Measurements from ENCODE around the gene ANXA4. TPM values are rescaled to one million over a fixed set of nuclear protein-coding genes. Genes with fewer than 3 reads are reported as not detected.
A peak's percentile ranks its signal among the peaks of the same experiment; 100 is the strongest.

Gene ANXA4
- total and polyA plus RNA-seq, 2 of the 13 experiments (the other 11 are each of a cell fraction or from before 2014, with no cell fraction given) = 155 to 168 TPM

- TF ChIP-seq PRDM4 (CRISPR knock-in tag; IDR thresholded peaks at IDR 0.05; ENCODE audit: borderline replicate concordance) (no peak), ZBTB4 (CRISPR knock-in tag; IDR thresholded peaks at IDR 0.05; ENCODE audit: borderline replicate concordance) (peak; percentile 82; the same call in 1 of the 2 replicates), SAFB2 (CRISPR knock-in tag; IDR thresholded peaks at IDR 0.05; ENCODE audit: borderline replicate concordance, low read depth) (peak; percentile 99), ZNF414 (CRISPR knock-in tag; IDR thresholded peaks at IDR 0.05) (peak; percentile 92), HMGXB4 (CRISPR knock-in tag; IDR thresholded peaks at IDR 0.05; ENCODE audit: borderline replicate concordance in 1 of 2, low read depth in 1 of 2) (peak; percentile 97 to 98), RNF219 (CRISPR knock-in tag; IDR thresholded peaks at IDR 0.05) (no peak; the same call in 1 of the 2 replicates), ZNF260 (CRISPR knock-in tag; IDR thresholded peaks at IDR 0.05; ENCODE audit: borderline replicate concordance, low read depth) (no peak), ZFP37 (CRISPR knock-in tag; IDR thresholded peaks at IDR 0.05; ENCODE audit: borderline replicate concordance) (peak; percentile 92), ZNF709 (CRISPR knock-in tag; IDR thresholded peaks at IDR 0.05) (peak; percentile 94), ZNF350 (CRISPR knock-in tag; IDR thresholded peaks at IDR 0.05; ENCODE audit: borderline replicate concordance, low read depth) (peak; percentile 90; the same call in 1 of the 2 replicates), CEBPB (IDR thresholded peaks at IDR 0.05; ENCODE audit: borderline replicate concordance, low read depth, low read length) (peak; percentile 100), SRF (IDR thresholded peaks at IDR 0.05; ENCODE audit: low read depth, low read length) (no peak), ELF4 (CRISPR knock-in tag; IDR thresholded peaks at IDR 0.05; ENCODE audit: borderline replicate concordance) (0 out of 2 replicates have a peak, but pooled peaks have one; percentile 10), THAP8 (CRISPR knock-in tag; IDR thresholded peaks at IDR 0.05; ENCODE audit: borderline replicate concordance) (peak; percentile 91)
Measured at GRCh38 chr2:69829256-69830044, 87.5 kb downstream of the ANXA4 start, which contains the start of gene GMCL1 (continued).

Measured in HepG2 (cell line).